ENCODE results near the gene DHX15.

DNA sequence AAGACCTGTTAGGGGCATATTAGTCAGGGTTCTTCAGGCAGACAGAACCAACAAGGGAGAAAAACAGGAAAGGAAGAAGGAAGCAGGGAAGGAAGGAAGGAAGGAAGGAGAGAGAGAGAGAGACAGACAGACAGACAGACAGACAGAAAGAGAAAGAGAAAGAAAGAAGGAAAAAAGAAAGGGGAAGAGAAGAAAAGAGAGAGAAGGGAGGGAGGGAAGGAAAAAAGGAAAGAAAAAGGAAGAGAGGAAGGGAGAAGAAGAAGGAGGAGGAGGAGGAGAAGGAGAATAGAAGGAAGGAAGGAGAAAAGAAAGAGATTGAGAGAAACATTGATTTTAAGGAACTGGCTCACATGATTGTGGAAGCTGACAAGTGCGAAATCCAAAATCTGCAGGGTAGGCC lies 89.0 kb downstream of the DHX15 start:
- TF ChIP-seq, protein P1, sequence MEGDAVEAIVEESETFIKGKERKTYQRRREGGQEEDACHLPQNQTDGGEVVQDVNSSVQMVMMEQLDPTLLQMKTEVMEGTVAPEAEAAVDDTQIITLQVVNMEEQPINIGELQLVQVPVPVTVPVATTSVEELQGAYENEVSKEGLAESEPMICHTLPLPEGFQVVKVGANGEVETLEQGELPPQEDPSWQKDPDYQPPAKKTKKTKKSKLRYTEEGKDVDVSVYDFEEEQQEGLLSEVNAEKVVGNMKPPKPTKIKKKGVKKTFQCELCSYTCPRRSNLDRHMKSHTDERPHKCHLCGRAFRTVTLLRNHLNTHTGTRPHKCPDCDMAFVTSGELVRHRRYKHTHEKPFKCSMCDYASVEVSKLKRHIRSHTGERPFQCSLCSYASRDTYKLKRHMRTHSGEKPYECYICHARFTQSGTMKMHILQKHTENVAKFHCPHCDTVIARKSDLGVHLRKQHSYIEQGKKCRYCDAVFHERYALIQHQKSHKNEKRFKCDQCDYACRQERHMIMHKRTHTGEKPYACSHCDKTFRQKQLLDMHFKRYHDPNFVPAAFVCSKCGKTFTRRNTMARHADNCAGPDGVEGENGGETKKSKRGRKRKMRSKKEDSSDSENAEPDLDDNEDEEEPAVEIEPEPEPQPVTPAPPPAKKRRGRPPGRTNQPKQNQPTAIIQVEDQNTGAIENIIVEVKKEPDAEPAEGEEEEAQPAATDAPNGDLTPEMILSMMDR (IDR thresholded peaks at IDR 0.05; ENCODE audit: insufficient read depth, low read depth, low read length) = no peak
- TF ChIP-seq EZH2 (IDR thresholded peaks at IDR 0.05; ENCODE audit: insufficient read depth, low read length) = no peak

Measured in astrocyte (in vitro differentiated cells and primary cell).